Ureter (tissue), 1 donor: ENCODE measurements around the gene CREM. TPM values are rescaled to one million over a fixed set of nuclear protein-coding genes. Genes with fewer than 3 reads are reported as not detected.

Experiments used
- DNase-seq: peaks from one replicate; pipeline ENCODE4 v3.0.0-alpha.2; 2020; ENCODE audit warnings: low spot score
- total RNA-seq: library from RNA; stranded (reverse); gene quantifications from one replicate; pipeline ENCODE4 v1.2.4, GENCODE V29; 2023
- donor health status: DM: yes; HTN: yes; CAD: no.

CREM gene
- total RNA-seq, 1 donor from 2014 or later: 32.6 TPM

DNA sequence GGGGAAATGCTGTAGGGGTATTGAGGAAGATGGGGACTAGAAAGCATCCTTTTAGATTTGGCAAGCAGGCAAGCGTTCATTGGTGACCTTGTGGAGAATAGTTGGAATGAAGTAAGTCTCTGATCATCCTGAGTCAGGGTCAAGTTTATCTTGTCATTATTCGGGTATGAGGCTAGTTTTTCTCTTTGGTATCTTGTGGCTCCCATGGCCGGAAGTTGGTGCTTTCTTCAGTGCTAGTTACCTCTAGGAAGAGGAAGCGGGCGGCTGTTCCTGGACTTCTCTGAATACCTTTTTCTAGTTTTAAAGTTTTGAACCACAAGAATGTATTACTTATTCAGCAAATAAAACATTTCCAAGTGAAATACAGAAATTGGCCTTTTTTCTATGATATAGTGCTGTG is 9.2 kb downstream of the CREM start:
- DNase-seq: no peak

DNA sequence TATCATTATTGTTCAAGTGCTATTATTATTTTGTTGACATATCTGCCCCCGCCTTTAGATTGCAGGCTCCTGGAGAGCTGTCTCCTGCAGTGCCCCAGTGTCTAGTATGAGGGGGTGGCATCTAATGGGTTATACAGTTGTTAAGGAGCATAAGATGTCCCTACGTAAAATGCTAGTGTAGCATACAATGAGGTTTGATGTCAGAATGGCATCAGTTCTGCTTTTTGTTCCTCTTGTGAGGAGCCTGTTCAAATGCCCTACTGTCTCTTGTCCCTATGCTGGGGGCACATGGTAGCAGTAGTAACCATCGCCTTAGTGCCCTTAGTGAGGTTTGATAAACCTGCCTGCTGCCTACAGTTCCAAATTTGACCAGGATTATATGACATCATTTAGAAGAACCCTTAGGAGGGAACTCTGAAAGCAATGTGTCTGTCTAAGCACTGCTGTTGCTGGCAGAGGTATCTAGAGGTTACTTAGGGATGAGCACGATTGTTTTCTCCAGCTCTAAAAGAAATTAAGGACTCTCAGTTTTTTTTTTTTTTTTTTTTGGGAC is 9.7 kb downstream of the CREM start:
- no peak for DNase-seq

DNA sequence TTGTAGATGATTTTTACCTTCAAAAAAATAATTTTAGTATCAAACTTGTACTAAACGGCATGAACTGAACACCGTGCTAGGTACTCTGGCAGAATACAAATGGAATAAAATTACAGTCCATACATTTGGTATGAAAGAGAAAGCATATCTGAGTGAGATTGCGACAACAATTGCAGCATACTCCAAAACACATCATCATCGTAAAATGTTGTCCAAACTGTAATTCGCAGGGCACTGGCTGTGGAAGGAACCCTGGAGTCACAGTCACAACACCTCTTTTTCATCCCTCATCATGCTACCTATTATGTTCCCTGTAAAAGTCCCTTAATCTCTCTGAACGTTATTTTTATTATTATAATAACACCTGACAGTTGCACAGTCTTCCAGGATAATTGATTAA is 13.5 kb downstream of the CREM start:
- DNase-seq: no peak

DNA sequence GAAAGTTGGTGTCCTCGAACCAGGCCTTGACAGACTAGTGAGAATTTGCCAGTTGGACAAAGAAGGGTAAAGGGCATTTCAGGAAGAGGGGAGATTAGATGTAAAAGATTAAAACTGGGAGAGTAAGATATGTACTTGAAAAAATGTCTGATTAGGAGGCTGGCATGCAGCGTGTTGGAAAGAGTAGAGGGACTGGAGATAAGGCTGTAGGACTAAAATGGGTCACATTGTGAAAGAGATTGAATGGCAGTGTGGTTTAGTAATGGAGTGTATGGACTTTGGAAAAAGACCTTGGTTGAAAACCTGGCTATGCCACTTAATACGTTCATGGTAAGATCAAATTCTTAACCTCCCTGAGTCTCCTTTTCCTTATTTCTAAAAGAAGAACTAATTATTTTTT is 14.1 kb downstream of the CREM start:
- DNase-seq: no peak

DNA sequence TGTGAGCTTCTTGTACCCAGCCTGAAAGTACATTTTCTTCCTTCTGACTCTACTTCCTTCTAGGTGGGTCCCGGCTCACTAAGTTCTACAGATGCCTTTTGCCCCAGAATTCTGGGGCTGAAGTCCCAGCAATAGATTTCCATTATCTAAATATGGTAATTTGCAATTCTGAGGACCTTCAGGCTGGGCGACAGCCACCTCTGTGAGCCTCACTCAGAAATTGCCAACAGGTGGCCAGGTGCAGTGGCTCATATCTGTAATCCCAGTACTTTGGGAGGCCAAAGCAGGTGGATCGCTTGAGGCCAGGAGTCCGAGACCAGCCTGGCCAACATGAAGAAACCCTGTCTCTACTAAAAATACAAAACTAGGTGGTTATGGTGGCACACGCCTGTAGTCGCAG is 23.7 kb downstream of the CREM start:
- no peak for DNase-seq

DNA sequence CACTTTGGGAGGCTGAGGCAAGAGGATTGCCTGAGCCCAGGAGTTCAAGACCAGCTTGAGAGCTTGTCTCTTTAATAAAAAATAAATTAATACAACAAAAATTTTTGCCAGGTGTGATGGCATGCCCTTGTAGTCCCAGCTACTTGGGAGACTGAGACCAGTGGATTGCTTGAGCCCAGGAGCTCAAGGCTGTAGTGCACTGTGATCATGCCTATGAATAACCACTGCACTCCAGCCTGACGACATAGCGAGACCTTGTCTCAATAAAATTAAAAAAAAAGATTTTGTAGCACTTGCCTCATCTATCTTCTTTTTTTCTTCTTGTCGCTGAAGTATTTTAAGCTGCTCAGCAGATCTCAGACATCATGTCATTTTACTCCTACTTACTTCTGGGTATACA is 26.3 kb downstream of the CREM start:
- DNase-seq: no peak

DNA sequence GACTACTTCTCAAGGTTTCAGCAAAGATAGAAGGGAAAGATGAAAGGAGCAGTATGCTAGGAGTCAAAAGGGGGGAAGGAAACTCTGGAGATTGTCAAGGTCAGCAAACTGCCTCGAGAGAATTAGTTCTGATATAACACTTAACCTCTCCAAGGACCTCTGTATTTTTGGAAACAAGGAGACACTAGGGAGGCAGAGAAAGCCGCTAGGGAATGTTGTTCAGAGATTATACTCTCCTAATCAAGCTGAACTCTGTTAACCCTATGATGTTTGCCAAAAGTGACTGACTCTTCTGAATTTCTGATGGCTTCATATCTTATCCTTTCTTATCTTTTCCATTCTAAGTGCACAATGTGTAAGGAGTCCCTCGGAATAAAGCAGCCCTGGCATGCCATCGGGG is 27.1 kb downstream of the CREM start:
- DNase-seq: no peak

DNA sequence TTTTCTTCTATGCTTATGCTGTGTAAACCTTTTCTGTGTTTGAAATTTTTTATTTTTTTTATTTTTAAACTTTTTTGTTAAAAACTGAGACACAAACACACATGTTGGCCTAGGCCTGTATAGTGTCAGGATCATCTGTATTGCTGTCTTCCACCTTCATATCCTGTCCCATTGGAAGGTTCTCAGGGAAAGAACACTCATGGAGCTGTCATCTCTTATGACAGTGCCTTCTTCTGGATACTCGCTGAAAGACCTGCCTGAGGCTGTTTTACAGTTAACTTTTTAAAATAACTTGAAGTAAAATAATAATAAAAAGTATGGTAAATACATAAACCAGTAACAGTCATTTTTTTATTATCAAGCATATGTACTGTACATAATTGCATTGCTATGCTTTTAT is 34.1 kb downstream of the CREM start:
- no peak for DNase-seq

DNA sequence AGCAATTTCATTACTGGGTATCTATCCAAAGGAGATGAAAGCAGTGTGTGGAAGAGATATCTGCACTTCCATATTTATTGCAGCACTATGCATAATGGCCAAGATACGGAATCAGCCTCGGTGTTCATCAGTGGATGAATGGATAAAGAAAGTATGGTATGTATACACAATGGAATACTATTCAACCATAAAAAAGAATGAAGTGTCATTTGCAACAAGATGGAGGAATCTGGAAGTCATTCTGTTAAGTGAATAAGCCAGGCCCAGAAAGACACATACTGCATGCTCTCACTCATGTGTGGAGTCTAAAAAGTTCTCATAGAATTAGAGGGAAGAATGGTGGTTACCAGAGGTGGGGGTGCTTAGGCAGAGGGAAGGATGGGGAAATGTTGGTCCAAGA is 35.3 kb downstream of the CREM start:
- DNase-seq: no peak

DNA sequence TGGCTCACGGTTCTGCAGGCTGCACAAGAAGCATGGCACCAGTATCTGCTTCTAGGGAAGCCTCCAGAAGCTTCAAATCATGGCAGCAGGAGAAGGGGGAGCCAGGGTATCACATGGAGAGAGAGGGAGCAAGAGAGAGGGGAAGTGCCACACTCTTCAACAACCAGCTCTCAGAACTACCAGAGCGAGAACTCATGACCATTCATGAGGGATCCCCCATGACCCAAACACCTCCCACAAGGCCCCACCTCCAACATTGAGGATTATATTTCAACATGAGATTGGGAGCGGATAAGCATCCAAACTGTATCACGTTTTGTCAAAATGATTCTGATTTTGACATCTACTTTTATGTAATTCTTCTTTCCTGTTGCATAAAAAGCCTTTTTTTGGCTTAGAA is 38.5 kb downstream of the CREM start:
- DNase-seq: no peak

DNA sequence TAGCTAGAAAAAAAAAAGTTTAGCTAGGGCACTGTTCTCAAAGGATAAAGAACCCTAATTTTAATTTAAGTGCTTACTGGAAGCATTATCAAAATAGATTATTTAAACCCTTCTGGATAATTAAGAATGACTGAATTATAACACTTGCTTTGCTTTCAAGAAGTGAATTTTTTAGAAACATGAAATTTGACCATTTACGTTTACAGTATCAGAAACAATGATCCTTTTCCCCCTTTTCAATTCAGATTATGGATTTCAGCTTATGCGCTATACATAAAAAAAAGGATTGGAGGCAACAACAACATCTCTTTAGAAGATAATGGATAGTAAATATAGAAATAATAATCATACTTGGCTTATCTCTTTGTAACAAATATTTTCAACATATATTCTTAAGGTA is 39.2 kb downstream of the CREM start:
- DNase-seq: no peak

DNA sequence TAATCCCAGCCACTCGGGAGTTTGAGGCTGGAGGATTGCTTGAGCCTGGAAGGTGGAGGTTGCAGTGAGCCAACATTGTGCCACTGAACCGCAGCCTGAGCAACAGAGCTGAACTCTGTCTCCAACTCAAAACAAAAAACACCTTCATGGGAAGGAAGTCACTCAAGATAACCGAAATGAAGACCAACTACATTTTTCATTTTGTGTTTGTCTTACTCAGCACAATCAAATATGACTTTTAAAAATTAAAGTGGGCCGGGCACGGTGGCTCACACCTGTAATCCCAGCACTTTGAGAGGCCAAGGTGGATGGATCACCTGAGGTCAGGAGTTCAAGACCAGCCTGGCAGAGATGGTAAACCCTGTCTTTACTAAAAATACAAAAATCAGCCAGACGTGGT is 40.0 kb downstream of the CREM start:
- DNase-seq: no peak

DNA sequence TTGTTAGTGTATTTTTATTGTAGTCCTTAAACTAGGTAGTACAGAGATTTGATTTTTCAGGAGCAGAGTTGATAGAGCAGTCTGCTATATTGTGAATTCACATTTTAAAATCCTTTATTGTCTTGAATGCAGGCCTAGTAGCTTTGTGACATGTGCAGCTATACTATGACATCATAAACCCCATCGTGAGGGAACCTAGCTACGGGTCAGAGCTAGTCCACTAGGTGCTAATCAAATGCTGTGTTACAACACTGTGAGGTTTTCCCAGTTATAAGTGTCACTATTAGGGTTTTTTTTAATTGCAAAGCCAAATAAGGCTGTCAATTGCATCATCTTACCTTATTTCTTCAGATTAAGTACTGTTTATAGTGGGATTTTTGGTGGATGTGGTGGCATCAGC is 40.7 kb downstream of the CREM start:
- no peak for DNase-seq

DNA sequence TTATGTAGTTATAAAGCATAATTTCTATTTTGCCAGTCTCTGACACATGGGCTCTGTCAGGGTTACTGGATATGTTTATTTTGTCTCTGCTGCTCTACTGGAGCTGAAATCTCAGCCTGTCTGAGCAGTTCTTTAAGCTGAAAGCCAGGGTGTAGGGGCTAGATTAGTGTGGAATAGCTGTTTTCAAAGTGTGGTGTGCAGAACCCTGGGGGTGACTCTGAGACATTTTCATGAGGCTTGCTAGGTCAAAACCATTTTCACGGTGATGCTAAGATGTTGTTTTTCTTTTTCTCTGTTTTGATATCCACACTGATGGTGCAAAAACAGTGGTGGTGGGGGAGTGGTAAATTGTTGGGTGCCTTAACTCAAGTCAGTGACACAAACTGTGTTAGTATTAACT is 45.5 kb downstream of the CREM start:
- no peak for DNase-seq

DNA sequence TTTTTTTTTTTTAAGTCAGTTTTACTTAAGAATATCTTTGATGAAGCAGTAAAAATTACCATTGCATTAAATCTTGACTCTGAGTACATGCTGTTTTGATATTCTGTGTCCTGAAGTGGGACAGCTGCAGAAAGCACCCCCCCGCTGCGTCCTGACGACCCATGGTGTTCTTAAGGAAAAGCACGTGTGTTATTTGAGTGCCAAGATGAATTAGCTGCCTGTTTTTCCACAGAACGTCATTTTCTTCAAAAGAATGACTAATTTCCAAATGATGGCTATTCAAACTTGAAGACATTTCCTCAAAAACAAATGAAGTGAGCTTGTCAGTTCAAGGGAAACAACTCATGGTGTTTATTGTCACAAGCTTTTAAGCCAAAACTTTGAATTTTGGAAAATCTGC is 45.9 kb downstream of the CREM start:
- DNase-seq: no peak

DNA sequence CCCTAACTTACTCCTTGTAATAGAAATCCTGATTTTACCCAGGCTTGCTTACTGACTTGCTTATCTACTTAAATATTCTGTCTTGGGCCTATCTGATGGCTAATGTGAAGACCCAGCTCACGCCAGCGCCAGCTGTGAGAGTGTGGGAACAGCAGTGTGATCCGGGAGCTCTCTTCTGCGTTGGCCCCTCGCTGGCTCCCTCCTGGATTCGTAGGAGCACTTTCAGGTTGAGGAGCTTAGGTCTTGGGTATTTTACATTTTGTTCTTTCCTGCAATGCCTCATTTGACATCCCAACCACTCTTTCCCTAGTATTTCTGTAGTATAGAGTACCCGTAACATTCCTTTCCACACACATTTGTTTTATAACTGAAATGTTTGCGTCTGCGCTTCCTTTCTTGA is 51.7 kb downstream of the CREM start:
- no peak for DNase-seq

DNA sequence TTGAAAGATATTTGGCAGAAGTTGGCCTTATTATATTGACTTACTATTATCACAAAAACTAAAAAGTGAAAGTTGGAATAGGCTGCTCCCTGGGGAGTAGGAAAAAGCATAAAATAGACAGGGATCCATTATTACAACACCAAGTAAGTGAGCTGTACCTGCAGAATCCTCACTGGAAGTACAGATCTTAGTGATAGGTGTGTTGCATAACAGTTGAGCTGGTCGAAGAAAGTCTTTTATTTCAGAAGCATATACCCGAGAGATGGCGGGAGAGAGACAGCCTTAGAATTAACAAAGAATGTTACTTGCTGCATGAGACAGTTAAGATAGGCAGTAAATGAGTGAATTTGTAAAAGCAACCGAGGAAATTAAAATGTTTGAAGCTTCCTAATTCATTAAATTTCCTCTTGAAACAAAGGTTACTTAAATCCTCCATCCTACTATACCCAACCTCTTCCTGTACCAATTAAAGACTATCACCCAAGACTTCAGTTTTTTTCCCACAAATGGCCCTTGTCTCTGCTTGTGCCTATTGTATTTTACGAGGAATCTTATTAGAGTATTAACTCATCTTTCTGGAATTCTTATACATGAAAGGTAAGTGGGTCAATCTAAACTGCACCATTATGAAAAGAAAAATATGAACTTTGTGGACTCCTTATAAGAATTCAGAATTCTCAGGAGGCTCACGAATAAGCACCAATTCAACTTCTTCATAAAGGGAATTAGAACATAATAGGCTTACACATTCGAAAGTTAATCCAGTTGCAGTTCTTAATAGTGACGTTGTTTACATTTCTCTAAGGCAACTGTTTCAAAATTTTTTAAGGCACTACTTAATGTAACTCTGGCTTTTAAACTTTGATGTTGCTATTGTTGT is 56.2 kb downstream of the CREM start:
- DNase-seq: no peak

DNA sequence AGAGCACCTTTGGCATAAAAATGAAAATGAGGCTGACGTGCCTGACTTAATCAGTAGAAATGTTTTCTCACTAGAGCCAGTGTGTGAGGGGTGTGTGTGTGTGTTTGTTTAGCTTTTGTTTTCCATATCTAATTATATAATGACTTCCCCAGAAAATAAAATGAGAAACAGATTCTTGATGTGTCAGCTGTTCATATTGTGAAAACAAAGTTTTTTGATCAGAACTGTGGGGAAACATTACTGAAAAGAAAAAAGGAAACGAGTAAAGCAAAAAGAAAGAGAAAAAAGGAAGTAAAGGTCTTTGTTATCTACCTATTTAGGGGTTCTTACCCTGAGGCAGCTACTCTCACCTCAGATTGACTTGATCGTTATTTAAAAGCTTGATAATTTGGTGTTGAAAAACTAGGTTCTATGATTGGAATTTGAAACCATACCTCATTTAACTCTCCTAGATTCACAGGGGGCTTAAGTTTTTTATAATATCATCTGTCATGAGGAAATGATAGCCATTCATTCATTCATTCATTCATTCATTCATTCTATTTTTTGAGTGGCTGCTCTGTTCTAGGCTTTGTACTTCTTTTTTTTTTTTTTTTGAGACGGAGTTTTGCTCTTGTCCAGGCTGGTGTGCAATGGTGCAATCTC is 58.0 kb downstream of the CREM start:
- no peak for DNase-seq

DNA sequence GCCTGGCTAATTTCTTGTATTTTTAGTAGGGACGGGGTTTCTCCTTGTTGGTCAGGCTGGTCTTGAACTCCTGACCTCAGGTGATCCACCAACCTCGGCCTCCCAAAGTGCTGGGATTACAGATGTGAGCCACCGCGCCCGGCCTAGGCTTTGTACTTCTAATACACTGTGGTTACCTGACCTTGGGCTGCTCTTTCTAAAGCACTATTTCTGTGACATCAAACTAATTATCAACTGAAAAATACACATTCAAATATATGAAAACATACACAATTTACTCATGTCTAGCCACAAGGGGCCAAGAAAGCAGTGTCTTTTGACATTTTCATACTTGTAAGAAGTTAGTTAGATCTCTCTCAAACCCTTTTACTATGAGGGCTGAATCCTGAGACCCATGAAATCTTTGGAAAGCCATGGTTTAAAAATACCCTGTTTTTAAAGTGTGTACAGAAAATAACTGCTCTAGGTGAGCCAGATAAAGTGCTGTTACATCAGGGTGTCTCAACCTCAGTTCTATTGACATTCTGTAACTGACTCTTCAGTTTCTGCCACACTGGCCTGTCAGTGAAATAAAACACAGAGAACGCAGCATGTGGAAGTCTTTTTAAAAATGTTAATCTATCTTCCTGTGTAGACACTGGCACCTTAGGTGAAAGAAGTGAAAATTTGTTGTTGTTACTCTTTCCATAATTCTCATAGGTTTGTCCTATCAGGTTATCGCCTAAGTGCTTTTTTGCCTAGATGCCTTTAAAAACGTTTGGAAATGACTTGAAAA is 58.8 kb downstream of the CREM start:
- no peak for DNase-seq

DNA sequence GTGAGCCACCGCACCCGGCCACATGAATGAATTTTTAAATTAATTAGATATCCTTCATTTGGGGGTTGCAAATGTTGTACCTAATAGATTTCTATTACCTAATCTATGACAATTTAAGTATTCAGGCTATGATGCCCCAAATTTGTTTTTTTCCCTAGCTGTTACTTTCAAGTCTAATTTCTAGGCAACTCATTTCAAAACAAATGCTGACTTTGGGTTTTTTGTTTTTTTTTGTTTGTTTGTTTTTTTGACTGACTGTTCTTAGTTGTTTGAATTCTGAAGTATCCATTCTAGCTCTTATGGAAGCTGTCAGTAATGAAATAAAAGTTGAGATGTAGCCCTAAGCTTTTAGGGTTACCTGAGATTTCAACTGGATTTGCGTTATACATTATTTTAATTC is 62.3 kb downstream of the CREM start:
- no peak for DNase-seq

DNA sequence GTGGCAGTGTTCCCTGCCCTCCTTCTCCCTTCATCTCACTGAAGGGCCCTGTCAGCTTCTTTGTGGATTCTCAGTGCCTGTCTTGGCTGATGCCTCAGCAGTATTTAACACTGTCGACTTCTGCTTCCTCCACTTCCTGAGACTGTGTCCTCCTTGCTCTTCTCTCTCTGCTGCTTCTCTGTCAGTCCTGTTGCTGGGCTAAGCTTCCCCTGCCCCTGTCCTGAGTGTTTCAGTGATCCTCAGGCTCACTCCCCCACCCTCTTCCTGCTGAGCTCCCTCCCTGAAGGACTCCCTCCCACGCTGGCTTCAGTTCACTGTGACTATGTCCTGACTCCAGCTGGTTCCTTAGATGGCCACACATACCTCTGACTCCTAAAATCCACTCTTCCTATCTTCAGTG is 64.9 kb downstream of the CREM start:
- no peak for DNase-seq

DNA sequence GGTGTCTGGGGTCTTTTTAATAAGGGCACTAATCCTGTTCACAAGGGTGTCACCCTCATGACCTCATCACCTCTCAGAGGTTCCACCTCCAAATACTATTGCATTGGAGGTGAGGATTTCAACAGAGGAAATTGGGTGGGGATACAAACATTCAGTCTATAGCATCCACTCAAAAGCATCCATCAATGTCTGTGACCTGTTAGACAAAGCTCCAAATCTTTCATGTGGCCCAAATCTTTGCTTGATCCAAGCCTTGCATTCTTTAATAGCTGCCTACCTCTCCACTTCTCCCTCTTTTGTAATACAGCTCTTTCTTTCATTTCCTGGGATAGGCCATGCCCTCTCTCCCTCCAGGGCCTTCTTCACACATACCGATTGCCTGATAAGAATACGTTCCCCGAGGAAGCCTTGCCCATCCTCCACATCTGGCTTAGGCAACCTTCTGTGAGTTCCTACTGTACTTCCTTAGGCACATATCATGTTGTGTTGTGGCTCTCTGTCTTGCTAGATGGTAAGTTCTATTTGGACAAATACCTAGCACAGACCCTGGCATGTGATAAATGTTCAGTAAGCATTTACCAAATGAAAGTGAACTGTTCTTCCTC is 66.1 kb downstream of the CREM start:
- no peak for DNase-seq
